Endothelial cell of umbilical vein (primary cell): Measurements from ENCODE around the gene COL20A1.

Experiments
- EZH2 ChIP-seq: IDR thresholded peaks from 2 replicates; pipeline ENCODE4 v1.6.1; 2012; ENCODE audit warnings: borderline replicate concordance, low read depth, mild to moderate bottlenecking, moderate library complexity, low read length, inconsistent platforms; ENCODE audit not compliant: severe bottlenecking
- GATA2 ChIP-seq: IDR thresholded peaks from 2 replicates; pipeline ENCODE4 v1.7.0; 2011; ENCODE audit warnings: low read depth, mild to moderate bottlenecking, moderate library complexity, mixed read lengths, low read length; ENCODE audit not compliant: insufficient read length, insufficient read depth
- JUN ChIP-seq: IDR thresholded peaks from 2 replicates; pipeline ENCODE4 v1.6.1; 2011; ENCODE audit warnings: borderline replicate concordance, low read depth; ENCODE audit not compliant: insufficient read length, insufficient read depth
- MAX ChIP-seq: IDR thresholded peaks from 2 replicates; pipeline ENCODE4 v1.6.1; 2011; ENCODE audit not compliant: insufficient read depth, insufficient read length
- MYC ChIP-seq: IDR thresholded peaks from one replicate; pipeline ENCODE4 v1.6.1; 2011; ENCODE audit warnings: mild to moderate bottlenecking, low read depth, low read length
- TF ChIP-seq, protein P1 (sequence below), 2 donors: IDR thresholded peaks; 1 replicate in 1 of 2; 2 replicates in 1 of 2; pipeline ENCODE4 v1.5.1; 2011; ENCODE audit warnings: low read length in 2 of 2, mild to moderate bottlenecking in 2 of 2, moderate library complexity in 2 of 2, control low read depth in 1 of 2, inconsistent platforms in 1 of 2, low read depth in 1 of 2; ENCODE audit not compliant: insufficient read depth in 1 of 2; ENCODE audit errors: extremely low read depth in 1 of 2

GRCh38 chr20:63298731-63299312 is 5.8 kb downstream of the COL20A1 start:
- TF ChIP-seq MAX: no peak
- TF ChIP-seq MYC: no peak
- TF ChIP-seq, protein P1, sequence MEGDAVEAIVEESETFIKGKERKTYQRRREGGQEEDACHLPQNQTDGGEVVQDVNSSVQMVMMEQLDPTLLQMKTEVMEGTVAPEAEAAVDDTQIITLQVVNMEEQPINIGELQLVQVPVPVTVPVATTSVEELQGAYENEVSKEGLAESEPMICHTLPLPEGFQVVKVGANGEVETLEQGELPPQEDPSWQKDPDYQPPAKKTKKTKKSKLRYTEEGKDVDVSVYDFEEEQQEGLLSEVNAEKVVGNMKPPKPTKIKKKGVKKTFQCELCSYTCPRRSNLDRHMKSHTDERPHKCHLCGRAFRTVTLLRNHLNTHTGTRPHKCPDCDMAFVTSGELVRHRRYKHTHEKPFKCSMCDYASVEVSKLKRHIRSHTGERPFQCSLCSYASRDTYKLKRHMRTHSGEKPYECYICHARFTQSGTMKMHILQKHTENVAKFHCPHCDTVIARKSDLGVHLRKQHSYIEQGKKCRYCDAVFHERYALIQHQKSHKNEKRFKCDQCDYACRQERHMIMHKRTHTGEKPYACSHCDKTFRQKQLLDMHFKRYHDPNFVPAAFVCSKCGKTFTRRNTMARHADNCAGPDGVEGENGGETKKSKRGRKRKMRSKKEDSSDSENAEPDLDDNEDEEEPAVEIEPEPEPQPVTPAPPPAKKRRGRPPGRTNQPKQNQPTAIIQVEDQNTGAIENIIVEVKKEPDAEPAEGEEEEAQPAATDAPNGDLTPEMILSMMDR (IDR thresholded peaks at IDR 0.05; ENCODE audit: extremely low read depth in 1 of 2, insufficient read depth in 1 of 2, low read depth in 1 of 2, low read length in 2 of 2): no peak
- TF ChIP-seq EZH2: no peak
- no peak for TF ChIP-seq JUN
- TF ChIP-seq GATA2: no peak
